Loucy (cell line): ENCODE results near the gene DCUN1D3.

Experiments
- EZH2phosphoT487 ChIP-seq: fragments of 200-600 bp; IDR thresholded peaks from 2 replicates; pipeline ENCODE4 v1.6.1; 2018; ENCODE audit warnings: antibody characterized with exemption, mild to moderate bottlenecking, moderate library complexity, borderline replicate concordance
- TF ChIP-seq, protein P1 (sequence below): fragments of 200-600 bp; sonication (generic); conservative IDR thresholded peaks from 2 replicates; pipeline ENCODE4 v1.5.1; 2014; ENCODE audit warnings: mild to moderate bottlenecking, antibody characterized with exemption, low read length

DNA sequence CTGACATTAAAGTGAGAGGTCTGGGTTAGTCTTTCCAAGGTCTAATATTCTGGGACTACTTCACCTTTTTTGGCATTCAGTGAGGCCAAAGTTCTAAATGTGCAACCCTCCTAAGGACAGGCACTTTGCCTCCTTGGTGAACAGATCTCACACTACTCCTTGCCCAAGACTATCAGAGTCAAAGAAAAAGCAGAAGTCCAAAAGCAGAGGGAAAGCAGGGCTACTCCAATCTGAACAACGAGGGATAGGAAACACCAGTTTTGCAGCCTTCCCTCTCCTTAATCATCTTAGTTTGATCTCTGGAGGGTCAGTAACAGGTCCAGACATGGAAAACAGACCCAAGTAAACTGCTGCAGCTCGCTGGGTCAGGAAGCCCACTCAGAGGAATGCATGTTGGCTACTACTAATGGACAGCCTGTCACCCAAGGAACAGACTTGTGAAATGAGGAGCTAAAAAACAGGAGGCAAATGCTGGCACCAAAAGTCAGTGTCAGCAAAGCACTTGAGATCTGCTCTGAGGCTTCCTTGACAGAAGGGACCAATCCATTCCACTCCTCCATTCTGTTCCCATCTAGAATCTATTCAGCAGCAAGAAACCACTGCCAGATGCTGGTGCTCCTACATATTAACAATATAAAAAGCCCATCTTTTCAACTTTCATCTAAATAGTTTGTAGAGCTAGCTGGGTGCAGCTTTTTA, 29.9 kb downstream of the DCUN1D3 start:
- TF ChIP-seq, protein P1, sequence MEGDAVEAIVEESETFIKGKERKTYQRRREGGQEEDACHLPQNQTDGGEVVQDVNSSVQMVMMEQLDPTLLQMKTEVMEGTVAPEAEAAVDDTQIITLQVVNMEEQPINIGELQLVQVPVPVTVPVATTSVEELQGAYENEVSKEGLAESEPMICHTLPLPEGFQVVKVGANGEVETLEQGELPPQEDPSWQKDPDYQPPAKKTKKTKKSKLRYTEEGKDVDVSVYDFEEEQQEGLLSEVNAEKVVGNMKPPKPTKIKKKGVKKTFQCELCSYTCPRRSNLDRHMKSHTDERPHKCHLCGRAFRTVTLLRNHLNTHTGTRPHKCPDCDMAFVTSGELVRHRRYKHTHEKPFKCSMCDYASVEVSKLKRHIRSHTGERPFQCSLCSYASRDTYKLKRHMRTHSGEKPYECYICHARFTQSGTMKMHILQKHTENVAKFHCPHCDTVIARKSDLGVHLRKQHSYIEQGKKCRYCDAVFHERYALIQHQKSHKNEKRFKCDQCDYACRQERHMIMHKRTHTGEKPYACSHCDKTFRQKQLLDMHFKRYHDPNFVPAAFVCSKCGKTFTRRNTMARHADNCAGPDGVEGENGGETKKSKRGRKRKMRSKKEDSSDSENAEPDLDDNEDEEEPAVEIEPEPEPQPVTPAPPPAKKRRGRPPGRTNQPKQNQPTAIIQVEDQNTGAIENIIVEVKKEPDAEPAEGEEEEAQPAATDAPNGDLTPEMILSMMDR: no peak
- TF ChIP-seq EZH2phosphoT487: no peak
